ENCODE measurements around the gene RAB3C.
A peak's percentile ranks its signal among the peaks of the same experiment; 100 is the strongest.

The RAB3C gene

DNA sequence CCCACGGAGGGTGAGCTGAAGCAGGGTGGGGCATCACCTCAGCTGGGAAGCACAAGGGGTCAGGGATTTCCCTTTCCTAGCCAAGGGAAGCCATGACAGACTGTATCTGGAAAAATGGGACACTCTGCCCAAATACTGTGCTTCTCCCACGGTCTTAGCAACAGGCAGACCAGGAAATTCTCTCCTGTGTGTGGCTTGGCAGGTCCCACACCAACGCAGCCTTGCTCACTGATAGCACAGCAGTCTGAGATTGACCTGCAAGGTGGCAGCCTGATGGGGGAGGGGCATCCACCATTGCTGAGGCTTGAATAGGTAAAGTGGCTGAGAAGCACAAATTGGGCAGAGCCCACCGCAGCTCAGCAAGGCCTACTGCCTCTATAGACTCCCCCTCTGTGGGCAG is 23.2 kb downstream of the RAB3C start:
- DNase-seq, result no peak

DNA sequence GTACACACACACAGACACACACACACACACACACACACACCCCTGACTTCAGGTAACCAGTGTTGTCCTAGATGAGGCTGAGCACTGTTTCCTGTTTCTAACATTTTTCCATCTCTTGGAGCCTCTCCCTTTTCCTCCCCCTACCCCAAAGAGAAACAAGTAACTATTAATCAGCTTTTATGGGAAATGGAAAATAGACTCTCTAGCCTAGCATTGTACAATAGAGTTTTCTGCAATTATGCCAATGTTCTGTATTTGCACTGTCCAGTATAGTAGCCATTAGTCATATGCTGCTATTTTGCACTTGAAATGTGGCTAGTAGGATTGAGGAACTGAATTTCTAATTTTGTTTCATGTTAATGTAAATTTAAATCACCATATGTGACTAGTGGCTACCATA is 33.1 kb downstream of the RAB3C start:
- no peak for DNase-seq

DNA sequence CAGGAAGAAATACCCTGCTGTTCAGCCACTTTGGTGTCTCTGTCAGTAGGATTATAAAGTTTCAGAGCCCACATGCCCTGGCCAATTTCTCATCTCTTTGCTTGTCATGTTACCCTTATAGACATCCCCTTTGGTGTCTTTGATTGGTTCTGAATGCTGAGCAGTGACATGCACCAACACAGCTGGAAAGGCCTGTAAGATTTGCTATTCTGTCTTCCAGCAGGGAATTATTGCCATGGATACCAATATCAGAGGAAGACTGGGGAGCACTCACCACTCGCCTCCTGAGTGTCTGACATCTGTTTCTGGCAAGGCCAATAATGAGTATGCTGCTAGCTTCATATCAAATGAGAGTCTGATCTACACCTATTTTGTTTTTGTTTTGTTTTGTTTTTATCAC is 34.4 kb downstream of the RAB3C start:
- no peak for DNase-seq

DNA sequence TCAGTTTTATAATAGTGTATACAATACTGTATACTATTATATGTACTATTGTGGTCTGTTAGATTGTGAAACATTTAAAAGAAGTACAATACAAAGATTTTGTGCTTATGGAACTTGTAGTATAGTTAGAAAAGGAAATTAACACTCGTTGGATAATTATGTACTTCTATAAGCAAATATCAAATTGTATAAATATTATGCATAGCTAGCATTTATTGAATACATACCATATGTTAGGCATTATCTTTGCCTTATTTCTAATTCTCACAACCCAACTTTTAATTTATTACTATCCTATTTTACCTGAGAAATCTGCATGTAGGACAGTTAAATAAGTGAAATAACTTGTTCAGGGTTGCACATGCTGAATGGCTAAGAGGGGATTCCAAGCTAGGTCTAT is 37.5 kb downstream of the RAB3C start:
- no peak for DNase-seq

DNA sequence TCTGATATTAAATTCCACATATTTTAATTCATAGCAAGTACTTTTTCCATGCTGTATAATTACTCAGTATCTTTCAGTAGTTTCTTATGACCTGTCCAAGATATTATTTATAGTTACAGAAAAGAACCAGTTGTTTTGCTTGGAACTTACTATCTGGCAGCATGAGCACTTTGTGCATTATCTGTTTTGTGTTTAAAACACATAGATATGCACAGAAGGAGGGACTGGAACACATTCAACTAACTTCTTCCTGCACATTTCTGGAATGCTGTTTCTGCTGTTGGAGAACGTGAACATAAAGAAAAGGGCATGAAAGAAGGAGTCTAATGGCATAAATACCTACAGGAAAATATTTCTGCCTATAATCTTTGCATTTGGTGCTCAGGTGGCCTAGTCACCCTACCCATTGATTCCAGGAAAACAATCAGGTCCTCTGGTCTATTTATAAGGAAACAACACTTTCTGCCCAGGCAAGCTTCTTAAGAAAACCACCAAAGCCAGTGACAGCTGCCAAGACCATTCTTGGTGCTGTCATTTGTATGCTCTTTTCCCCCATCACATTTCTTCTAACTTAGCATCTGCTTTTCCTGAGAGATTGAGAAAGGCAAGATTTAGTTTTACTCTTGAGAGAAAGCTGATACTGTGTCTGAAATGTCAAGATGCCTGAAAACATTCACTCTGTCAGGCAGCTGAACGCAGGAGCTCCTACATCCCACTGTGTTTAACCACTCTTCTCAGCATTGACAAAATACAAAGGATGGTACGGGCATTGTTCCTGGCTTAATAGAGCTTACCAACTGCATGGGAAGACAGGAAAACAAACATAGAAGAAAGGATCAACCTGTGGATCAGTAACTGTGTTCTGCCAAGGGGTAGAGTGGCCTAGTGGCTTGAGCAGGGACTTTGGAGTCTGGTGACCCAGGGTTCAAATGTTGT is 40.3 kb downstream of the RAB3C start:
- DNase-seq, result no peak

DNA sequence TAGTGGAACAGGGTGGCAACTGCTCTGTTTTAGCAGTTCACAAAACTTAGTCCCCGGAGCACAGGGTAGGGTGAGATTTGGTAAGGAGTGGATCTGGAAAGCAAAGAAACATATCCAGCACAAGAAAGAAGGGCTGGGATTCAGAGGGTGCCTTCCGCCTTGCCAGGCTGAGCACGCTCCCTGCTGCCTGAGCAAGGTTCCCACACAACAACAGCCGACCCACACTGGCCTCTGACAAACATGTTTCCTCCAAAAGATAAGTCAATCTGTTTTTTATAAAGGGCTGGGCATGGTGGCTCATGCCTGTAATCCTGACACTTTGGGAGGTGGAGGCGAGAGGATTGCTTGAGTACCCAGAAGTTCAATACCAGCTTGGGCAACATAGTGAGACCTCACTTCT is 45.8 kb downstream of the RAB3C start:
- DNase-seq, result no peak

DNA sequence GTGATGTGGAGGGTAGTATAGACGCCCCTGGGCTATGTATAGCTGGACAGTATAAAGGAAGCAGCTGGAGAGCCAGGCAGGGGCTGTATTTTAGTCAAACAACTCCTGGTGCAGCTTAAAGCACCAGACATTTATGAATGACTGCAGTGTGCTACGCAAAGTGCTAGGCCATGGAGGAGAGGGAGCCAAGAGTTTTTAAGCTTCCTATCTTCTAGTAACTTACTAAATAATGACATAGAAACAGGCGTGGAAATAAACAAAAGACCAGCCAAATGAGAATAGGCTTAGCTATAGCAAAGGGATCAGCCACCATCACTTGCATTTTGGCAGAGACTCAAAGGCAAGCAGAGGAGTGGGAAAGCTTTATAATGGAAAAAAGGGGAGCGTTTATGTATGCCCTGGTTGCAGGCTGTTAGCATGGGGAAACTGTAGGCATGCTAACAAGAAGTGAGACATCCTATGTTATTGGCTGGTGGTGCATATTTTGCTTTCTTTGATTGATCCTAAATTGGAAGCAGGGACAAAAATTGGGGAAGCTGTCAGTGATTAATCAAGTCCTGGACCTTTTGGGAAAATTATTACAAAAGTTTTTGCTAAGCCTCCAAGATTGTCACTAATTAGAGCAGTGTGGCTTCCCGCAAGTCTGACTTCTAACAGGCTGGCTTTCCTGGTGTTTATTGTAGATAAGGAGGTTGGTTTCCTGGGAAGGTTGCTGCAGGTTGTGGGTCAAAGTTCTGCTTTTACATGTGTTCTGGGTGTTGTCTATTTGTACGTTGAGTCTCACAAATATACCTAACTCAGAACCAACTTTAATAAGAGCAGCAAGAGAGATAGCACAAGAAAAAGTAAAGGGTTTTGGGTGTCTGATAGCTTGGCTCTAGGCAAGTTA is 46.6 kb downstream of the RAB3C start:
- DNase-seq, result no peak

DNA sequence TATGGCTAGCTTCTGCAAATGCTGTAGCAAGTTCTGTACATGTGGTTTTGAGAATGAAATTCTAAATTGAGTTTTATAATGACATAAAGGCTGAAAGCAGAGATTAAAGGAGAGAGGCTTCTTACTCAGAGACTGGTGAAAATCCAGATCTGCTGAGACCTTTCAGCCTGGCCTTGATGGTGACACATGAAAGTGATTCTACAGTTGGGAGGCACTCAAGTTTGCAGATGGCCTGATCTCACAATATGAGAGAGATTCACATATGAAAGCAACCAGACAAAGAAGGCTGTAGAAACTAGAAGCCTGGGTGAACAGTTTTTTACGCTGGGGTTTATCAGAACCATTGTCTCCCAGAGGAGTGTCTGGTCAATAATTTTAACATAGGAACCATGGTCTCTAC is 49.0 kb downstream of the RAB3C start:
- no peak for DNase-seq

DNA sequence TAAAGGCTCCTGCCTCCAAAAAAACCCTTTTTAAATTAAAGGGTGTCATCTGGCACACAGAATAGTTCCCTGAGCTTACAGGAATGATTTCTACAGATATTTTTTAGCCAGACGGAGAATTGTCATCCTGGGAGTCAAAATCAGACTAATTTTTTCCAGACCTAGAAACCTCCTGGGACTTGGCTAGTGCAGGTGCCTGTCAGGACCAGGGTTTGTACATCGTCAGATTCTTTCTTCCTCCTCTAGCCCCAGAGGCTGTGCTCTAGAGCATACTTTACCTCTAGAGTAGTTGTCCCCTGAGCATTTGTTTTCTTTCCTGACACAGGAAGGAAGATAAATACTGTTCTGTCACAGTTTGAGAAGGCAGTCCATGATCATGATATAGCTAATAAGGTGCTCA is 52.5 kb downstream of the RAB3C start:
- DNase-seq, result no peak

DNA sequence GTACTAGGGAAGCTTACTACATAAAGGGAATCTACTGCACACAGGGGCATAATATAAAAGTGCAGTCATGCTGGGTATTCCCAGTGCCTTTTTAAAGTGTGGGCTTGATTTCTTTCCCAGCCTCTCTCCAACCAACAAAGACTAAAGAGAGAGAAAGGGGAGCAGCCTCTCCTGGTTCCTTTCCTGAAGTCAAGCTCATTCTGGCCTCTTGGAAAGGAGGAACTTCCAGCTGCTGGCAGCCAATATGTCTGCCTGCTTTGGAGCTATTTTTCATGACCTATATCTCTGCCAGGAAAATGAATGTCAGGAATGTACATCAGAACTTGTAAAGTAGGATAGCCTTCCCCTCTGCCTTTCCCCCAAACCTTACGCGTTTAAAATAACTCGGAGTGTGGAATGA is 57.1 kb downstream of the RAB3C start:
- DNase-seq, result no peak

DNA sequence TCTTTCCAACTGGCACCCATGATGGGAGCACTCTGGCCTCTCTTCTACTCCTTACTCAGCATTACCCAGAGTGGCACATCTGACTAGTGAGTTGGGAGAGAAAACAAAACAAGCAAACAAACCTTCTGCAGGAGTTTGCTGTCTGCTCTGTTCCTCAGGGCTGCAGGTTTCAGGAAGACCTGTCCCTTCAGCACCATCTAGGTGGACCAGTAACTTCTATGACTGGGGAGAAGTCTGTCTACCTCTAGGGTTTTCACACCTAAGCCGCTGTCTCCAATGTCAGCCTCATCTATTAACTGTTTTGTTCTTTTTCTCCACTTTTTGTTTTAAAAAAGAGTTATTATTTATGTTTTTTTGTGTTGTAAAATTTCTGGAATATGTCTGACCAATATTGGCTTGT is 58.7 kb downstream of the RAB3C start:
- DNase-seq, result no peak

DNA sequence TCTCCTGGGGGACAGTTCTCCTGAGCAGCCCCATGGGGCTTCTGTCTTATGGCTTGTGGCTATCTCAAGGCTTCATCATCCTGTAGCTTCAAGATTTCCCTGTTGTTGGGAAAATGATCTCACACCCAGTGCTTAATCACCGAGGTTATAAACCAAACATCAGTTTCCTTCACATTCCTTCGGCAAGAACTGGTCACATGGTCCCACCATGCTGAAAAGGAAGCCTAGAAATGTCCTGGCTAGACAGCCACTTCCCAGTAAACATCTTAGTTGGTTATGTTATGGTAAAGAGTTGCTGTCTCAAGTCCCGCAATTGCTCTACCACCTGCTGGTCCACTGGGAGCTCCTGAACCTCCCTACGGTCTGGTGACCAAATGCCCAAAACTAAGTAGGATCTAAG is 66.0 kb downstream of the RAB3C start:
- DNase-seq, result no peak

DNA sequence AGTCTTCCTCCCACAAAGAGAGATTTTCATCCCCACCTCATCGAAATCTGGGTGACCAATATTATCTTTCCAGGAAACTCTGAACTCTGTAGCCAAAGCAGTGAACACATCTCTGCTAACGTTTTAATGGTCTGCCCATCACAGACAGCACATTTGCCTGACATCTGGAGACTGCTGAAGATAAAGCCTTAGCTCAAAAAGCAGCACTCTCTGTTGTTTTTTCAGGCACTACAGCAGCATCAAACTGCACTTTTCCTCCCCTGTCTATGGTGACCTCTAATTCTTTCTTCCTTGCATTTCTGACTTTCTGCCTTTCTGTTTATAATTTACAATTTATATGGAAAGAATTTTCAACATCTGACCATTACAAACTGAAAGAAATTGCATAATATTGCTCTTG is 66.8 kb downstream of the RAB3C start:
- DNase-seq, result no peak

DNA sequence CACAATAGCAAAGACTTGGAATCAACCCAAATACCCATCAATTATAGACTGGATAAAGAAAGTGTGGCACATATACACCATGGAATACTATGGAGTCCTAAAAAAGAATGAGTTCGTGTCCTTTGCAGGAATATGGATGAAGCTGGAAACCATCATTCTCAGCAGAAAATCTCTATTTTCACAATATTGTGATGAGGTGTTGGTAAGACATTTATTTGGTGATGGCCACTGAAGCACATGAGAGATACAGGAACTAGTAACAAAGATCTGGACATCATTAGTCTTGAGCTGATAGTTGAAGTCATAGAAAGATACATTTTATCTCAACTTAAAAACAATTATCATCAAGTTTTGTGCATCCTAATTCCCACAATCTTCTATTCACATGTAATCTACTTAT is 70.6 kb downstream of the RAB3C start:
- DNase-seq, result no peak

DNA sequence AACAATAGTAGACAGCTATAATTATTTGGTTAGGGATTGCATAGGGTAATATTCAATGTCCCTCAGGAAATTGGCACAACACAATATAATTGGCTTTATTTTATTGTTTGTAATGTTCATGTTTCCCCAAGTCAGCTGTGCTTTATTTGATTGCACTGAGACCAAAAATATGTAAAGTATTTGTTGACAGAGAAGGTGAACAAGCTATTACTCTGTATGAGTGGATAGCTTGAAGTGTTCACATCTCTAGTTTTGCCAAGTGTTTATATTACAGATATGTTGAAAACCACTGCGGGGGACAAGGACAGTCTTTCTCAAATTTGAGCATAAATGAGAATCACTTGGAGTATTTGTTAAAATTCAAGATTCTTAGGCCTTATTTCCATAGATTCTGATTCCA is 83.3 kb downstream of the RAB3C start:
- DNase-seq, result no peak

DNA sequence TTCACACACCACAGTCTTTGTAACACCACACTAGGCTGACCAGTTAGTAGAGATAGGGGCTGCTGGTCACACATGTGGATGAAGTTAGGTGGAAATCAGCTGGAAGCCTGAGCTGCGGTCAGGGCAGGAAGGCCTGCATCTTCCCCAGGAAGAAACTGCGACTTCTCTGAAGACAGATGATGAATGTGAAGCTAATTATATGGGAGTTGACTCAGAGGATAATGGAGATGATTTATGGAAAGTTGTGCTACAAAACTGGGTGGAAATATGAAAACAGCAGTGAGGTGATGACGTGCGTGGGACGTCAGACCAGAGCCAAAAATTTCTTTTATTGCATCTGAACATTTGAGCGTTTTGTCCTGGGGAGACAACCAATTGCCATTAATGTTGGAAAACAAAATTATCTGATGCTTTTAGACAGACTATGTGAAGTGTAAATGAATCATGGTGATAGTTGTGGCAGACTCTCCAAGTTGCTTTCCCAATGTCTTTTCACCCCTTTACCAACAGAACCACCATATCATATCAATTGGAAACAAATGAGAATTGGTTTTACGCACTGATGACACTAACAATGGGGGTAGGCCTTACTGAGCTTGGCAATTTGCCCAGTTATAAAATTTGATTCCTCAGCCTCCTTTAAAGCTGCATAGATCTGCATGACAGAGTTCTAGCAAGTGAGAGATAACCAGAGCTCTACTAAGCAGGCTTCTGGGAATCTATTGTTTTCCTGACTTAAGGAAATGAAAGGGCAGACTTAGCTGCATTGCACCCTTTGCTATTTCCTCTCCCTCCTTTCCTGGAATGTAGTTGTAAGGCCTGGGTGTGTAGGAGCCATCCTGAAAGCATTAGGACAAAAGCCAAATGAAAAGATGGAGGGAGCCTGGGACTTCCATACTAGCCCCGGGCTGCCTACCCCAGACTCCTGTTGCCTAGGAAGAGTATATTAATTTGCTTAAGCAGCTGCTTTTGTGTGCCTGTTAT is 84.0 kb downstream of the RAB3C start:
- peak; percentile 63 for DNase-seq

DNA sequence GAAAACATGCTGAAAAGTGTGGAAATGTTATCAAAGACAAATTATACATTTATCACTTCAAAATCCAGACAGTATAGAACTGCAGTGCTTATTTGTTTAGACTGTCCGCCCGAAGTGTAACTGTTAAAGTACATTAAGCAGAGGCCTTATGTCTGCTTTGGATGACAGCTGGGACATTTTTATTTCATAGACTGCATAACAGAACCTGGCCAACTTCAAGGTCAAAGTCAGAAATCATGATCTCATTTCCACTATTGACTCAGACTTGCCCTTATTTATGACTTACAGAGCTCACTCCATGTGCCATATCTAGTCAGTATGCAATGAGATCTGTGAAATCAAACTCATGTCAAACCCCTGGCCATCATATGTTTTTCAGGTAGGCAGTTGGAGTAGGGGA is 87.7 kb downstream of the RAB3C start:
- DNase-seq, result no peak

DNA sequence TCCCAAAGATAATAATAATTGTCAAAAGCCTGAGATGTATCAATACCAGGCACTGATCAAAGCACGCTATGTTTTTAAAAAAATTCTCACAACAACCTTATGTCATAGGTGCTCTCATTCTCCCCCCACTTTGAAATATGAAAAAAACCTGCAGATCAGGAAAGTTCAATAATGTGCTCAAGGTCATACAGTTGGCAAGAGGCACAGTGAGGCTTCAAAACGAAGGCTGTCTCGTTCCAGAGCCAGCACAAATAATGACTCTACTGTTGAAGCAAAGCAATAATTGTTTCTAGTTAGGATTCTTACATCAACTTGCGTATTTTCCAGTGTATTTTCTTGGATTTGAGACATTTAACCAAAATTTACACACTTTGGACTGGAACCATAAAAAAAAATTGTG is 88.3 kb downstream of the RAB3C start:
- DNase-seq, result no peak

DNA sequence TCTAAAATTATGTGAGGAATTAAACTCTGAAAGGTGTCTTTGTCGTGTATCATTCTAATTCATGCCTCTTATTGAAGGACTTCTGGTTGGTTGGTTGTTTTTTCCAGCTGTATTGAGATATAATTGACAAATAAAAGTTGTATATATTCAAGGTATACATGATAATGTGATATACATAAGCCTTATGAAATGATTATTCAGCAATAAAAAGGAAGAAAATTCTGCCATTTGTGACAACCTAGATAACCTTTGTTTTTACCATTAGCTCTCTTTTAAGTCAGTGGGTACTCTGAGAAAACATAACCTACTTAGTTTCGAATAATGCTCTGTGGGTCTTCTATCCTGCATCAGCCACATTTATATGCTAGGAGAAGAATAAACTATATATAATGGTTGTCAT is 89.6 kb downstream of the RAB3C start:
- DNase-seq, result no peak

DNA sequence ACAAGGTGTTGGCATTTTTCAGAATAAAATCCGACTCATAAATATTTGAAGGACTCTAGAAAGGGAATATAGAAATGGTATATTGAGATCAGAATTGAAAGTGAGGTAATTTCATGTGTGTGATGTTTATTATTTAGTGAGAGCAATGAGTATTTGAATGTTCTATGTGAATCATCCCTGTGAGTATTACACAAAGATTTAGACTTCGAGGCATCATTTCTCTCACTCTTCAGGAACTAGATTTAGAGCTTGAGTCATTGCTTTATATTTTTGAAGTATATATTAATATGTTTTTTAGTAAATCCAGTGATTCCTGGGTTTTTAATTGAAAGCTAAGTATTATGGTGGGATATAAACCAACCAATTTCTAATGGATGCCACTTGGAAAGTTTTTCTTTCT is 91.2 kb downstream of the RAB3C start:
- no peak for DNase-seq

DNA sequence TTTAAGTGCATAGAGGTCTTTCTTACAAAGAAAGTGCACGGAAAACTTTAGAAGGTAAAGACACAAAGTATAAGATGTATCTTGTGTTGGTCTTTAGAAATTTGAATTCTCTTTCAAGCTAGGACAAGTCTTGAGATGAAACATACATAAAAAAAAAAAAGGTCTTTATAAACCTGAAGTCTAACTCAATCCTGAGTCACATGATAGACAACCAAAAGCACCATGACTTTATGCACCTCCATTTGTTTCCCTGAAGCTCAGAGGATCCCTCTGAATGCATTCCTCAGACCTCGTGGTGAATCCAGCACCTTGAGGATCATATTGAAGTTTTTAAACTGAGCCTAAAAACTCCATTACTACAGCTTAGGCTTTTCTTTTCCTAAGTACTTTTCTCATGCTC is 91.8 kb downstream of the RAB3C start:
- no peak for DNase-seq

DNA sequence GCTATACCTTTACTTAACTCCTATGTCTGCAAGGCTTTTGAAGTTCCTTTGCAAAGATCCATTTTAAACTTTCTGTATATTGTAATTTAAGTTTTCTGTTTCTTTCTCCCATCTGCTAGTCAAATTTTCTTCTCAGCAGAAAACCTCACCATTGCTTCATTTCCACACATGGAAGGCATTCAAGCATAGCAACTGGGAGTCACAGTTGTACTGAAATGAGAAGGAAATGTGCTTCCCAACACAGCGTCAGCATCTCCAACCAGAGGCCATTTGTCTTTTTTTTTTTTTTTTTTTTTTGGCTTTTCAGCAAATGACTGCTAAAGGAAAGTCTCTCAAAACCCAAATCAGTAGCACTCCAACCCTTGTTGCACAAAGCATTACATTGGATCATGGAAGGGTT is 92.5 kb downstream of the RAB3C start:
- DNase-seq, result no peak

DNA sequence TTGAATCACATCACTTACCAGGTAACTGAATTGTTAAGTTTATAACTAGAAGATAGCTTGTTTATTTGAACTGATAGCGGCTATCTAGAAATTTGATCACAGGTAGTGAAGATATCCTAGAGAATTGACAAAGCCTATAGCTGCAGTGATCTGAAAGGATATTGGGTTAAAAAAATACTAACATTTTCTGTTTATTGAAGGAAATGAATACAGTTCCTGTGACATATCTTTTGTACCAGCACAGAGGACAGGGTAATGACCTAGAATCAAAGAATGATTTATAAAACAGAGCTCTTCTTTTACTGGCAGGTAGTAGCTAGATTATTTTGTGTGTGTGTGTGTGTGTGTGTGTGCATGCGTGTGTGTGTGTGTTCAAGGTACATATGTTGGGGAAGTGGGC is 94.8 kb downstream of the RAB3C start:
- DNase-seq, result no peak

Measured in fibroblast of upper back skin (primary cell).